A549 (cell line): ENCODE measurements around the gene THBD. TPM values are rescaled to one million over a fixed set of nuclear protein-coding genes. Genes with fewer than 3 reads are reported as not detected.

ENCODE experiments used
- ATAC-seq, 2 experiments: fragments of 200-7000 bp in 1 of 2; fragments of >200 bp in 1 of 2; cut with Nextera tagmentation in 1 of 2; cut with Tn5 transposase in 1 of 2; 3 replicates each; pipeline versions ENCODE4 v1.8.0 to v1.9.1; 2018 to 2020; ENCODE audit warnings: mild to moderate bottlenecking in 1 of 2, moderate library complexity in 1 of 2
- CTCF ChIA-PET: fragments of 300-600 bp; sonication (Branson Sonifier 250); formaldehyde crosslinking; extraction: SDS; loops from one replicate; lab custom pipeline; 2021; ENCODE audit warnings: antibody characterized with exemption, inconsistent platforms; lab: Yijun Ruan, JAX
- POLR2A ChIA-PET: fragments of 350-600 bp; formaldehyde crosslinking; extraction: SDS; loops from one replicate; lab custom pipeline; 2021; ENCODE audit warnings: antibody characterized with exemption, inconsistent platforms; lab: Yijun Ruan, JAX
- DNase-seq, 2 experiments: peaks; one replicate each; pipeline versions ENCODE4 v3.0.0 to v3.0.0-alpha.2; 2011 to 2016; ENCODE audit warnings: low read depth in 1 of 2, low spot score in 1 of 2
- FAIRE-seq: peaks from 2 replicates; lab custom pipeline; 2011; peaks lifted over from hg19 to GRCh38; lab: Jason Lieb, UNC
- H3K27ac ChIP-seq, 2 experiments: fragments of >200 bp; sonication (Bioruptor Twin); formaldehyde crosslinking; 3 replicates each; pipeline ENCODE4 v1.5.1; 2016 to 2017
- H3K4me1 ChIP-seq: fragments of >200 bp; sonication (Bioruptor Twin); formaldehyde crosslinking; 3 replicates; pipeline ENCODE4 v1.6.1; 2016
- H3K4me2 ChIP-seq: fragments of >200 bp; sonication (Bioruptor Twin); formaldehyde crosslinking; 3 replicates; pipeline ENCODE4 v1.6.1; 2016
- H3K4me3 ChIP-seq: fragments of >200 bp; sonication (Bioruptor Twin); formaldehyde crosslinking; 3 replicates; pipeline ENCODE4 v1.5.1; 2016
- H3K9me3 ChIP-seq: fragments of >200 bp; sonication (Bioruptor Twin); formaldehyde crosslinking; 3 replicates; pipeline ENCODE4 v1.6.1; 2016
- ATOH8 ChIP-seq: fragments of 250-450 bp; sonication (Bioruptor Pico); IDR thresholded peaks from 2 replicates; pipeline ENCODE4 v1.5.0; 2020; ENCODE audit warnings: low read depth, mild to moderate bottlenecking, moderate library complexity
- BCL3 ChIP-seq: fragments of >200 bp; sonication (Bioruptor Twin); formaldehyde crosslinking; IDR thresholded peaks from 3 replicates; pipeline ENCODE4 v1.6.1; 2016
- CBX8 ChIP-seq: fragments of 200-600 bp; sonication (generic); IDR thresholded peaks from 2 replicates; pipeline ENCODE4 v1.6.1; 2016
- EHMT2 ChIP-seq: fragments of 200-600 bp; sonication (generic); IDR thresholded peaks from 2 replicates; pipeline ENCODE4 v1.6.1; 2016; ENCODE audit warnings: antibody characterized with exemption, low read depth, mild to moderate bottlenecking, moderate library complexity
- HMGXB4 ChIP-seq: fragments of 250-450 bp; sonication (Bioruptor Pico); IDR thresholded peaks from 2 replicates; pipeline ENCODE4 v1.5.0; 2021; ENCODE audit warnings: mild to moderate bottlenecking, moderate library complexity, borderline replicate concordance
- HOXB13 ChIP-seq: fragments of 250-450 bp; sonication (Bioruptor Pico); IDR thresholded peaks from 2 replicates; pipeline ENCODE4 v1.5.0; 2020; ENCODE audit warnings: low read depth, mild to moderate bottlenecking, moderate library complexity
- HOXB5 ChIP-seq: fragments of 250-450 bp; sonication (Bioruptor Pico); IDR thresholded peaks from 2 replicates; pipeline ENCODE4 v1.5.0; 2020; ENCODE audit warnings: mild to moderate bottlenecking, moderate library complexity
- MYC ChIP-seq: IDR thresholded peaks from 2 replicates; pipeline ENCODE4 v1.6.1; 2012; ENCODE audit warnings: mild to moderate bottlenecking, inconsistent platforms, low read length, improper control_type of control experiment, borderline replicate concordance
- NFE2L2 ChIP-seq: fragments of 150-350 bp; conservative IDR thresholded peaks from 2 replicates; pipeline ENCODE4 v1.6.1; 2014; ENCODE audit warnings: low read length
- NR3C1 ChIP-seq: fragments of >200 bp; sonication (Bioruptor Twin); formaldehyde crosslinking; IDR thresholded peaks from 3 replicates; pipeline ENCODE4 v1.6.1; 2017
- TFCP2L1 ChIP-seq: fragments of 250-450 bp; sonication (Bioruptor Pico); IDR thresholded peaks from 2 replicates; pipeline ENCODE4 v1.5.0; 2021; ENCODE audit warnings: mild to moderate bottlenecking
- USF2 ChIP-seq: fragments of 450-650 bp; IDR thresholded peaks from 2 replicates; pipeline ENCODE4 v1.6.1; 2014; ENCODE audit warnings: antibody characterized with exemption
- ZC3H11A ChIP-seq: fragments of 450-650 bp; IDR thresholded peaks from 2 replicates; pipeline ENCODE4 v1.6.1; 2014; ENCODE audit warnings: antibody characterized with exemption, mild to moderate bottlenecking
- WGBS: methylation state at CpG from one replicate; pipeline ENCODE4 v1.1.6; 2017; ENCODE audit errors: missing lambda C conversion rate; 5-methylcytosine and 5-hydroxymethylcytosine counted together
- polyA plus RNA-seq, 4 experiments: library from polyadenylated mRNA; depleted of rRNA in 3 of 4; stranded (reverse); fragments of >200 nt; fragmentation: RNase III in 1 of 4; extraction: RNeasy Plus Mini Kit Qiagen cat#74134 plus additional on column Dnase treatment in 1 of 4; gene quantifications; 2 replicates in 3 of 4; 3 replicates in 1 of 4; pipeline ENCODE4 v1.2.3, GENCODE V29; 2011 to 2017
- TF ChIP-seq, protein P1 (sequence below): IDR thresholded peaks from 2 replicates; pipeline ENCODE4 v1.6.1; 2012

Gene THBD
- polyA plus RNA-seq, 2 of the 4 experiments (the other 2 are of a cell fraction): 25.8 to 29.6 TPM

DNA sequence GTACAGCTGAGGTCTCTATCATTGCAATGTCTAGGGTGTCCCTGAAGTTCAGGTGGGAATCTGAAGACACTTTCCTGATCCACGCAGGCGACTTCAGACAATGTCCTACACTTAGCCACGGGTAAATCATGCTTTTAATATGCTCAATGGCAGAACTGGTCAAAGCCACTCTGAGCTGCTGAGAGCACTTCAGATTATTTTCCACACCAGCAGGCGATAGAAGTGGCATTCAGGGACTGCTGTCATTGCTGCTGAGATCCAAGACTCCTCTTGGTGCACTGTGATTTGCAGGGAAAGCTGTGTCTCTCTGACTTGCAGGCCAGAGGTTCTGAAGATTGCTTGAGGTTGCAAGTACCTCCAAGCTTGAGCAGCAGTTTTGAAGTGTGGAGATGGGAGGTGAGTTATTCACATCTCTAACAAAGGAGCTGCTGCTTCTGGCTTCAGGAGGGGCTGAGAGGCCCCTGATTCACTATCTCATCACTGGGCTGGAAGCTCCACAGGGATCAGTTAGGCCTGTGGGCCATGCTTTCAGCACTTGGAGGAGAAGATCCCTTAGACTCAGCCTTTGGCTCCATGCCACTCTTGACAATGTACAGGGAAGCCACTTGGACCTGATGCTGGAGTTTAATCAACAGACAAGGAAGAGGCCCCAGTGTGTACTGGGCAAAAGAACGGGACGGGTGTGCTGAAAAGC lies 17.3 kb downstream of the THBD start:
- FAIRE-seq (no peak), ATAC-seq (no peak), DNase-seq (no peak)
- WGBS: 77% methylated on average over 6 of the region's 6 CpGs
- Histone ChIP-seq H3K4me2 (no peak overlapping the region), H3K27ac (no peak overlapping the region), H3K4me3 (no peak overlapping the region), H3K9me3 (no peaks in the 10 kb centered on the region), H3K4me1 (no peaks in the 10 kb centered on the region)
- TF ChIP-seq HOXB13 (CRISPR knock-in tag) (no peak), NFE2L2 (no peak), NR3C1 (no peak), TFCP2L1 (no peak), HOXB5 (no peak), BCL3 (no peak)
- CTCF ChIA-PET: interaction anchor here (1.0 to 1.6 kb wide), 3 partner anchors 16 to 341 kb away, joined by 3 to 7 read pairs (median 3); no protein-coding TSS in a partner anchor
- POLR2A ChIA-PET: no interaction called here

- H3K4me3 ChIP-seq: no peak overlapping the region
- WGBS: 84% methylated on average over 6 of the region's 6 CpGs
- CTCF ChIA-PET: no interaction called here
- H3K9me3 ChIP-seq: no peaks in the 10 kb centered on the region
- ATAC-seq: no peak
- H3K4me2 ChIP-seq: no peak overlapping the region
- POLR2A ChIA-PET: no interaction called here
- no peak for TF ChIP-seq EHMT2
- TF ChIP-seq MYC: no peak
- TF ChIP-seq, protein P1, sequence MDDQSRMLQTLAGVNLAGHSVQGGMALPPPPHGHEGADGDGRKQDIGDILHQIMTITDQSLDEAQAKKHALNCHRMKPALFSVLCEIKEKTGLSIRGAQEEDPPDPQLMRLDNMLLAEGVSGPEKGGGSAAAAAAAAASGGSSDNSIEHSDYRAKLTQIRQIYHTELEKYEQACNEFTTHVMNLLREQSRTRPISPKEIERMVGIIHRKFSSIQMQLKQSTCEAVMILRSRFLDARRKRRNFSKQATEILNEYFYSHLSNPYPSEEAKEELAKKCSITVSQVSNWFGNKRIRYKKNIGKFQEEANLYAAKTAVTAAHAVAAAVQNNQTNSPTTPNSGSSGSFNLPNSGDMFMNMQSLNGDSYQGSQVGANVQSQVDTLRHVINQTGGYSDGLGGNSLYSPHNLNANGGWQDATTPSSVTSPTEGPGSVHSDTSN: no peak
- DNase-seq: no peak
- FAIRE-seq: no peak
- peaks cover 5% of the 10 kb centered on the region; the same call in 1 of the 3 replicates for H3K4me1 ChIP-seq
- no peak overlapping the region for H3K27ac ChIP-seq
Observed at GRCh38 chr20:23031346-23031745, 18.1 kb downstream of the THBD start.

- H3K4me1 ChIP-seq: peaks cover 5% of the 10 kb centered on the region; the same call in 1 of the 3 replicates
- DNase-seq (no peak), ATAC-seq (no peak), FAIRE-seq (no peak)
- POLR2A ChIA-PET: no interaction called here
- H3K4me2 ChIP-seq: no peak overlapping the region
- no peak overlapping the region for H3K4me3 ChIP-seq
- no peaks in the 10 kb centered on the region for H3K9me3 ChIP-seq
- H3K27ac ChIP-seq: no peak overlapping the region
- 49% methylated on average over 4 of the region's 4 CpGs for WGBS
- CTCF ChIA-PET: interaction anchor here (1.2 to 1.5 kb wide), 3 partner anchors 17 to 338 kb away, joined by 3 to 4 read pairs (median 3); no protein-coding TSS in a partner anchor
- TF ChIP-seq HMGXB4 (CRISPR knock-in tag): no peak
- TF ChIP-seq ZC3H11A: no peak
- TF ChIP-seq USF2: no peak
- no peak for TF ChIP-seq NFE2L2
- no peak for TF ChIP-seq HOXB13 (CRISPR knock-in tag)
- TF ChIP-seq, protein P1: no peak
- TF ChIP-seq CBX8: no peak
- TF ChIP-seq NR3C1: no peak
- TF ChIP-seq ATOH8 (CRISPR knock-in tag): no peak
Observed at GRCh38 chr20:23029324-23029723, 20.1 kb downstream of the THBD start.
